SK-N-SH (cell line): ENCODE data around the gene PTPN14. TPM values are rescaled to one million over a fixed set of nuclear protein-coding genes. Genes with fewer than 3 reads are reported as not detected.

ENCODE experiments used
- CTCF ChIA-PET: fragments of 300-600, 350-600 bp; formaldehyde crosslinking; extraction: SDS; loops from one replicate; lab custom pipeline; 2021; lab: Yijun Ruan, JAX
- POLR2A ChIA-PET: fragments of 350-600 bp; sonication (Branson Sonifier 250); formaldehyde crosslinking; extraction: SDS; loops from one replicate; lab custom pipeline; 2020; ENCODE audit warnings: antibody characterized with exemption, inconsistent platforms; lab: Yijun Ruan, JAX
- DNase-seq: peaks from one replicate; pipeline ENCODE4 v3.0.0; 2012
- H2AFZ ChIP-seq: fragments of 200-600 bp; sonication (generic); 2 replicates; pipeline ENCODE4 v1.8.1; 2016; ENCODE audit warnings: antibody characterized with exemption, mild to moderate bottlenecking, low read depth
- H3F3A ChIP-seq: fragments of 200-600 bp; sonication (generic); replicated peaks from 2 replicates; pipeline ENCODE3; 2016; ENCODE audit warnings: antibody characterized with exemption, mild to moderate bottlenecking; ENCODE audit not compliant: insufficient read depth
- H3K27ac ChIP-seq, 2 experiments: fragments of 200-500 bp in 1 of 2; fragments of 200-600 bp in 1 of 2; sonication (Bioruptor generic) in 1 of 2; sonication (generic), shearing (Covaris generic) in 1 of 2; 2 replicates each; pipeline versions ENCODE4 v1.5.1 to v1.6.1; 2014 to 2016; ENCODE audit warnings: low read depth in 2 of 2, inconsistent platforms in 1 of 2, low read length in 1 of 2, mild to moderate bottlenecking in 1 of 2, mixed read lengths in 1 of 2
- H3K27me3 ChIP-seq: fragments of 200-600 bp; sonication (generic), shearing (Covaris generic); 2 replicates; pipeline ENCODE4 v1.6.1; 2016; ENCODE audit warnings: mixed run types; ENCODE audit not compliant: insufficient read depth
- H3K36me3 ChIP-seq, 2 experiments: fragments of 200-500 bp in 1 of 2; fragments of 200-600 bp in 1 of 2; sonication (Bioruptor generic) in 1 of 2; sonication (generic) in 1 of 2; replicated peaks in 1 of 2; 2 replicates each; pipeline versions ENCODE3 to v1.5.1; 2014 to 2016; ENCODE audit warnings: low read length in 1 of 2, mild to moderate bottlenecking in 1 of 2; ENCODE audit not compliant: insufficient read depth in 2 of 2, control insufficient read depth in 1 of 2
- H3K4me1 ChIP-seq, 2 experiments: fragments of 200-500 bp in 1 of 2; fragments of 200-600 bp in 1 of 2; sonication (Bioruptor generic) in 1 of 2; sonication (generic), shearing (Covaris generic) in 1 of 2; 2 replicates each; pipeline versions ENCODE4 v1.5.1 to v1.6.1; 2014 to 2016; ENCODE audit warnings: low read depth in 1 of 2, low read length in 1 of 2, mixed run types in 1 of 2; ENCODE audit not compliant: insufficient read depth in 2 of 2, control insufficient read depth in 1 of 2
- H3K4me2 ChIP-seq: fragments of 200-600 bp; sonication (generic), shearing (Covaris generic); 2 replicates; pipeline ENCODE4 v1.6.1; 2017; ENCODE audit warnings: mixed run types
- H3K4me3 ChIP-seq, 2 experiments: fragments of 200-500 bp in 1 of 2; fragments of 200-600 bp in 1 of 2; sonication (Bioruptor generic) in 1 of 2; sonication (generic), shearing (Covaris generic) in 1 of 2; 2 replicates each; pipeline versions ENCODE4 v1.5.1 to v1.8.1; 2014 to 2016; ENCODE audit warnings: low read depth in 2 of 2, inconsistent platforms in 1 of 2, low read length in 1 of 2, mild to moderate bottlenecking in 1 of 2, mixed read lengths in 1 of 2, moderate library complexity in 1 of 2
- H3K79me2 ChIP-seq: fragments of 200-600 bp; sonication (generic); 2 replicates; pipeline ENCODE4 v1.8.1; 2017; ENCODE audit warnings: mild to moderate bottlenecking; ENCODE audit not compliant: insufficient read depth
- H3K9ac ChIP-seq: fragments of 200-600 bp; sonication (generic); 2 replicates; pipeline ENCODE4 v1.6.1; 2017; ENCODE audit warnings: mixed run types
- H3K9me2 ChIP-seq: fragments of 200-600 bp; sonication (generic); 2 replicates; pipeline ENCODE4 v1.6.1; 2017; ENCODE audit warnings: mixed run types
- H3K9me3 ChIP-seq: fragments of 200-600 bp; sonication (generic); 2 replicates; pipeline ENCODE4 v1.6.1; 2017; ENCODE audit warnings: mixed run types, mild to moderate bottlenecking, moderate library complexity
- H4K20me1 ChIP-seq: fragments of 200-600 bp; sonication (generic); 2 replicates; pipeline ENCODE4 v1.6.1; 2017; ENCODE audit warnings: mild to moderate bottlenecking, mixed run types; ENCODE audit not compliant: insufficient read depth
- EZH2phosphoT487 ChIP-seq: fragments of 200-600 bp; sonication (generic); IDR thresholded peaks from 2 replicates; pipeline ENCODE4 v1.6.1; 2017; ENCODE audit warnings: low read depth, mixed run types, mild to moderate bottlenecking, antibody characterized with exemption, moderate library complexity, borderline replicate concordance
- FOXJ3 ChIP-seq: sonication (generic); formaldehyde crosslinking; IDR thresholded peaks from 2 replicates; pipeline ENCODE4 v1.5.1; 2020; ENCODE audit warnings: mild to moderate bottlenecking, missing genetic modification reagents
- GABPA ChIP-seq: IDR thresholded peaks from 2 replicates; pipeline ENCODE4 v1.4.0; 2012; ENCODE audit warnings: low read depth, mild to moderate bottlenecking
- GATA2 ChIP-seq: sonication (generic); formaldehyde crosslinking; IDR thresholded peaks from 2 replicates; pipeline ENCODE4 v1.5.0; 2020; ENCODE audit warnings: mild to moderate bottlenecking, missing genetic modification reagents
- IRF3 ChIP-seq: fragments of 150-350 bp; IDR thresholded peaks from 2 replicates; pipeline ENCODE4 v1.6.1; 2016; ENCODE audit warnings: mild to moderate bottlenecking, low read depth, low read length
- JUND ChIP-seq: IDR thresholded peaks from 2 replicates; pipeline ENCODE4 v1.4.0; 2012
- POLR2AphosphoS5 ChIP-seq: IDR thresholded peaks from 2 replicates; pipeline ENCODE4 v1.6.1; 2012; ENCODE audit warnings: low read depth, low read length
- RCOR1 ChIP-seq: fragments of 150-350 bp; IDR thresholded peaks from 2 replicates; pipeline ENCODE4 v1.6.1; 2017; ENCODE audit warnings: antibody characterized with exemption, low read length
- RXRA ChIP-seq: IDR thresholded peaks from 2 replicates; pipeline ENCODE4 v1.4.0; 2012; ENCODE audit warnings: low read depth, mild to moderate bottlenecking, borderline replicate concordance
- SMC3 ChIP-seq: IDR thresholded peaks from 2 replicates; pipeline ENCODE4 v1.6.1; 2012; ENCODE audit warnings: low read depth, low read length, improper control_type of control experiment
- TAF1 ChIP-seq: IDR thresholded peaks from 2 replicates; pipeline ENCODE4 v1.6.1; 2012; ENCODE audit warnings: low read depth, mild to moderate bottlenecking, low read length, moderate library complexity, borderline replicate concordance
- USF1 ChIP-seq: IDR thresholded peaks from 2 replicates; pipeline ENCODE4 v1.4.0; 2012; ENCODE audit warnings: low read depth, borderline replicate concordance
- WGBS: methylation state at CpG from one replicate; pipeline ENCODE4 v1.1.6; 2017; ENCODE audit warnings: low lambda C conversion rate; 5-methylcytosine and 5-hydroxymethylcytosine counted together
- polyA plus RNA-seq, 3 experiments: library from polyadenylated mRNA; depleted of rRNA; stranded (reverse); fragments of >200 nt; gene quantifications; 2 replicates each; pipeline ENCODE4 v1.2.3, GENCODE V29; 2012
- TF ChIP-seq, protein P1 (sequence below): fragments of 200-600 bp; sonication (generic); IDR thresholded peaks from 2 replicates; pipeline ENCODE4 v1.6.1; 2017; ENCODE audit warnings: antibody characterized with exemption, mild to moderate bottlenecking, moderate library complexity
- TF ChIP-seq, protein P2 (sequence below): fragments of 150-350 bp; IDR thresholded peaks from 2 replicates; pipeline ENCODE4 v1.6.1; 2017; ENCODE audit warnings: antibody characterized with exemption, low read length, low read depth, borderline replicate concordance

The PTPN14 gene
- polyA plus RNA-seq, 1 of the 3 experiments (the other 2 are of a cell fraction): 12.8 TPM

DNA sequence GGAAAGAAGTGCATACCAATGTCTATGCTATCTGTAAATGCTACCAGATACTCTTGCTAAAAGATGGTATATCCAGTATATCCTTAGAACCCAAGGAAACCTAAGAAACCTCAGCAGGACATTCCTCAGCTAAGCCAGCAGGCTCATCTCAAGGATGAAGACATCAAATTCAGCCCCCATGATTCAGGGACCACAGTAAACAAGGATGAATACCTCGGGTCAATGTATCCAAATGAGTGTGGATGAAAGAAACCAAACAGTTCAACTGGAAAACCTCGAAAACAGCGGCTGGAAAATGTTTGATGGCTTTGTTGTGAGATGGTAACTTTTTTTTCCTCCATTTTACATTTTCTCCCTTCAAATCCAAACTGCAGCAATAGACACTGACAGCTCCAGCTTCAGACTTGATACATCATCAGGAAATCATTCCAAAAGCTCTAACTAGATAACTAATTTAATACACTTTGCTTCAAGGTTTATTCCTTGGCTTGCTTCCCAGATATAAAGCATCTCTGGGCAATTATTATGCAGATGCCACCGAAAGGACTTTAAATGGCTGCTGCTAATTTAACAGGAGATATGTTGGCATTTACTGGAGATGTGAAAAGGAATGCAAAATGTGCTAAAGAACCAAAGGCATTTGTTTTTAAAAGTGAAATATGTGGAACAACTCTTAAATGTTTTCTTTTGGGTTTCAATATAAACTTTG, 196.8 kb downstream of the PTPN14 start (continued):
- no peak for TF ChIP-seq EZH2phosphoT487
- no peak for TF ChIP-seq IRF3
- no peak for TF ChIP-seq FOXJ3
- 0 out of 2 replicates have a peak, but pooled peaks have one; percentile 8 for TF ChIP-seq JUND
- TF ChIP-seq SMC3: no peak
- TF ChIP-seq GATA2 (CRISPR knock-in tag): peak; percentile 53
- no peak; the same call in 1 of the 2 replicates for TF ChIP-seq POLR2AphosphoS5
- TF ChIP-seq, all 33 proteins: peak for 9

GRCh38 chr1:214352838-214353237, 198.6 kb downstream of the PTPN14 start:
- Histone ChIP-seq H3K9me3 (no peaks in the 10 kb centered on the region), H3K79me2 (peaks cover 8% of the 10 kb centered on the region; the same call in 1 of the 2 replicates), H3F3A (peaks cover 19% of the 10 kb centered on the region), H2AFZ (no peak overlapping the region), H3K9ac (no peak overlapping the region), H3K36me3 (peaks cover 44 to 56% of the 10 kb centered on the region in 2 experiments), H4K20me1 (no peaks in the 10 kb centered on the region), H3K9me2 (no peaks in the 10 kb centered on the region), H3K4me3 (no peak overlapping the region), H3K4me1 (peaks cover 3 to 23% of the 10 kb centered on the region in 2 experiments; a peak in 2 of 4 replicates), H3K27ac (no peak overlapping the region), H3K27me3 (no peaks in the 10 kb centered on the region), H3K4me2 (no peak overlapping the region)
- no peak; the same call in 1 of the 2 replicates for TF ChIP-seq POLR2AphosphoS5
- TF ChIP-seq GABPA: no peak
- TF ChIP-seq, protein P1, sequence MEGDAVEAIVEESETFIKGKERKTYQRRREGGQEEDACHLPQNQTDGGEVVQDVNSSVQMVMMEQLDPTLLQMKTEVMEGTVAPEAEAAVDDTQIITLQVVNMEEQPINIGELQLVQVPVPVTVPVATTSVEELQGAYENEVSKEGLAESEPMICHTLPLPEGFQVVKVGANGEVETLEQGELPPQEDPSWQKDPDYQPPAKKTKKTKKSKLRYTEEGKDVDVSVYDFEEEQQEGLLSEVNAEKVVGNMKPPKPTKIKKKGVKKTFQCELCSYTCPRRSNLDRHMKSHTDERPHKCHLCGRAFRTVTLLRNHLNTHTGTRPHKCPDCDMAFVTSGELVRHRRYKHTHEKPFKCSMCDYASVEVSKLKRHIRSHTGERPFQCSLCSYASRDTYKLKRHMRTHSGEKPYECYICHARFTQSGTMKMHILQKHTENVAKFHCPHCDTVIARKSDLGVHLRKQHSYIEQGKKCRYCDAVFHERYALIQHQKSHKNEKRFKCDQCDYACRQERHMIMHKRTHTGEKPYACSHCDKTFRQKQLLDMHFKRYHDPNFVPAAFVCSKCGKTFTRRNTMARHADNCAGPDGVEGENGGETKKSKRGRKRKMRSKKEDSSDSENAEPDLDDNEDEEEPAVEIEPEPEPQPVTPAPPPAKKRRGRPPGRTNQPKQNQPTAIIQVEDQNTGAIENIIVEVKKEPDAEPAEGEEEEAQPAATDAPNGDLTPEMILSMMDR: no peak
- TF ChIP-seq TAF1: no peak
- no peak for TF ChIP-seq RXRA
- no peak for TF ChIP-seq USF1
- TF ChIP-seq RCOR1: no peak
- TF ChIP-seq, protein P2, sequence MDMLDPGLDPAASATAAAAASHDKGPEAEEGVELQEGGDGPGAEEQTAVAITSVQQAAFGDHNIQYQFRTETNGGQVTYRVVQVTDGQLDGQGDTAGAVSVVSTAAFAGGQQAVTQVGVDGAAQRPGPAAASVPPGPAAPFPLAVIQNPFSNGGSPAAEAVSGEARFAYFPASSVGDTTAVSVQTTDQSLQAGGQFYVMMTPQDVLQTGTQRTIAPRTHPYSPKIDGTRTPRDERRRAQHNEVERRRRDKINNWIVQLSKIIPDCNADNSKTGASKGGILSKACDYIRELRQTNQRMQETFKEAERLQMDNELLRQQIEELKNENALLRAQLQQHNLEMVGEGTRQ: no peak
- TF ChIP-seq SMC3: no peak
- no peak for TF ChIP-seq IRF3
- ChIA-PET CTCF (interaction anchor here (0.9 to 5.7 kb wide), 6 partner anchors 13 to 232 kb away, joined by 3 to 36 read pairs (median 5); no protein-coding TSS in a partner anchor), POLR2A (no interaction called here)
- DNase-seq: no peak
- WGBS: 94% methylated on average over 4 of the region's 4 CpGs
